Activated CD4-positive, alpha-beta T cell treated with anti-CD3 and anti-CD28 coated beads for 4 hours (primary cell): ENCODE data around the gene AGPS.
"Not testable (repeated sequence)": the region's sequence is repeated elsewhere in the genome, so short reads cannot be mapped to it uniquely, and the experiment has no call there.

Experiments used
- DNase-seq, 2 donors: peaks; one replicate each; pipeline ENCODE4 v3.0.0-alpha.2; 2020

The AGPS gene

DNA sequence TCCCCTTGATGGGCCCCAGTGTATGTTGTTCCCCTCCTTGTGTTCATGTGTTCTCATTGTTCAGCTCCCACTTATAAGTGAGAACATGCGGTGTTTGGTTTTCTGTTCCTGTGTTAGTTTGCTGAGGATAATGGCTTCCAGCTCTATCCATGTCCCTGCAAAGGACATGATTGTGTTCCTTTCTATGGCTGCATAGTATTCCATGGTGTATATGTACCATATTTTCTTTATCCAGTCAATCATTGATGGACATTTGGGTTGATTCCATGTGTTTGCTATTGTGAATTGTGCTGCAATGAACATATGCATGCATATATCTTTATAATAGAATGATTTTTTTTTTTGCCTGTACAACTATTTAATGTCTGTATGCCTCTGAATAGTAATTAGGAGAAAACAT, 31.5 kb downstream of the AGPS start:
- DNase-seq = not testable (repeated sequence)

DNA sequence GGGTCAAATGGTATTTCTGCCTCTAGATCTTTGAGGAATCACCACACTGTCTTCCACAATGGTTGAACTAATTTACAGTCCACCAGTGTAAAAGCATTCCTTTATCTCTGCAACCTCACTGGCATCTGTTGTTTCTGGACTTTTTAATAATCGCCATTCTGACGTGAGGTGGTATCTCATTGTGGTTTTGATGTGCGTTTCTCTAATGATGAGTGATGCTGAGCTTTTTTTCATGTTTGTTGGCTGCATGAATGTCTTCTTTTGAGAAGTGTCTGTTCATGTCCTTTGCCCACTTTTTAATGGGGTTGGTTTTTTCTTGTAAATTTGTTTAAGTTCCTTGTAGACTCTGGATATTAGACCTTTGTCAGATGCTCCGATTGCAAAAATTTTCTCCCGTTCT, 32.0 kb downstream of the AGPS start:
- DNase-seq = not testable (repeated sequence)

DNA sequence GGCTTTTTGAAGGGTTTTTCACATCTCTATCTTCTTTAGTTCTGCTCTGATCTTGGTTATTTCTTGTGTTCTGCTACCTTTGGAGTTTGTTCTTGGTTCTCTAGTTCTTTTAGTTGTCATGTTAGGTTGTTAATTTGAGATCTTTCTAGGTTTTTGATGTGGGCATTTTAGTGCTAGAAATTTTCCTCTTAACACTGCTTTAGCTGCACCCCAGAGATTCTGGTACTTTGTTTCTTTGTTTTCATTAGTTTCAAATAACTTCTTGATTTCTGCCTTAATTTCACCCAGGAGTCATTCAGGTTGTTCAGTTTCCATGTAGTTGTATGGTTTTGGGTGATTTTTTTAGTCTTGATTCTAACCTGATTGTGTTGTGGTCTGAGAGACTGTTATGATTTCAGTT, 34.7 kb downstream of the AGPS start:
- DNase-seq = no peak

DNA sequence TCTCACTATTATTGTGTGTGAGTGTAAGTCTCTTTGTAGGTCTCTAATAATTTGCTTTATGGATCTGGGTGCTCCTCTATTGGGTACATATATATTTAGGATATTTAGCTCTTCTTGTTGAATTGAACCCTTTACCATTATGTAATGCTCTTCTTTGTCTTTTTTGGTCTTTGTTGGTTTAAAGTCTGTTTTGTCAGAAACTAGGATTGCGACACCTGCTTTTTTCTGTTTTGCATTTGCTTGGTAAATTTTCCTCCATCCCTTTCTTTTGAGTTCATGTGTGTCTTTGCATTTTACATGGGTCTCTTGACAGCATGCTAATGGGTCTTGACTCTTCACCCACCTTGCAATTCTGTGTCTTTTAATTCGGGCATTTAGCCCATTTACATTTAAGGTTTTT, 35.4 kb downstream of the AGPS start:
- DNase-seq = not testable (repeated sequence)

DNA sequence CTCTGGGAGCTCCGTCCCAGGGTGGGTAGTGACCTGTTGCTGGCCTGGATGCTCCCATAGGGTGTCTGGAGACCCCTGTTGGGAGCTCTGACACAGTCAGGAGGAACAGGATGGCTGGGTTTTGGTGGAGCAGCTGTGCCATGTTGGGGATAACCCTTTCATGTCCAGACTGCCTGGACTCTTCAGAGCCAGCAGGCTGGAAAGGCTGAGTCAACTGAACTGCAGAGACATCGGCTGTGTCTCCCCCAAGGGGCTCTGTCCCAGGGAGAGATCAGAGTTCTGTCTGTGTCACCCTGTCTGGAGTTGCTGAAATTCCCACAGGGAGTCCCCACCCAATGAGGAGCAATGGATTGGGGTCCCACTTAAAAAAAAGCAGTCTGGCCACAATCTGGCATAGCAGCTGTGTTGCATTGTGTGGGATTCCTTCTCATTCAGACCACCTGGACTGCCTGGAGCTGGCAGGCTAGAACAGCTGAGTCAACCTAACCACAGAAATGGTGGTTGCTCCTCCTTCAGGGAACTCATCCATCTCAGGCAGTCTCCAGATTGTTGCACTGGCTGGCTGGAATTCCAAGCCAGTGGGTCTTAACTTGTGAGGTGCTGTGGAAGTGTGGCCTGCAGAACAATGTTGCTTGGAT, 37.2 kb downstream of the AGPS start:
- DNase-seq = no peak

DNA sequence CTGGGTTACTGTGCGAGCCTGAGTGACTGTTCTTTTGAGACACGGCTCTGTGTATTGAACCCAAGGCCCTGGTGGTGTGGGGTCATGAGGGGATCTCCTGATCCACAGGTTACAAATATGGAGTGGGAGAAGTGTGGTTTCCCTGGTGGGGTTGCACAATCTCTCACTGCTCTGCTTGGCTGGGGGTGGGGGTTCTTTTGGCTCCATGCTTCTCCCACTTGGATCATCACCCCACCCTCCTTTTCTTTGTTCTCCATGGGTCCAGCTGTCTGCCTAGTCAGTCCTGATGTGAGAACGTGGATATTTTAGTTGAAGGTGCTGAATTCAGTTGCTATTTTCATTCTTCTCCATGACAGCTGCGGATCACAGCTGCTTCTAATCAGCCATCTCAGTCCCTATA, 37.8 kb downstream of the AGPS start:
- DNase-seq = no peak

DNA sequence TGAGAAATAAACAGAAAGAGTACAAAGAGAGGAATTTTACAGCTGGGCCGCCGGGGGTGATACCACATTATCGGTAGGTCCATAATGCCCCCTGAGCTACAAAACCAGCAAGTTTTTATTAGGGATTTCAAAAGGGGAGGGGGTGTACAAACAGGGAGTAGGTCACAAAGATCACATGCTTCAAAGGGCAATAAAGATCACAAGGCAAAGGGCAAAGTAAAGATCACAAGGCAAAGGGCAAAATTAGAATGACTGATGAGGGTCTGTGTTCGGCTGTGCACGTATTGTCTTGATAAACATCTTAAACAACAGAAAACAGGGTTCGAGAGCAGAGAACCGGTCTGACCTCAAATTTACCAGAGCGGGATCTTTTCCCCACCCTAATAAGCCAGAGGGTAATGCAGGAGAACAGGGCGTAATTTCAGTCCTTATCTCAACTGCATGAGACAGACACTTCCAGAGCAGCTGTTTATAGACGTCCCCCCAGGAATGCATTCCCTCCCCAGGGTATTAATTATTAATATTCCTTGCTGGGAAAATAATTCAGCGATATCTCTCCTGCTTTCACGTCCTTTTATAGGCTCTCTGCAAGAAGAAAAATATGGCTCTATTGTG, 38.6 kb downstream of the AGPS start:
- DNase-seq = not testable (repeated sequence)

DNA sequence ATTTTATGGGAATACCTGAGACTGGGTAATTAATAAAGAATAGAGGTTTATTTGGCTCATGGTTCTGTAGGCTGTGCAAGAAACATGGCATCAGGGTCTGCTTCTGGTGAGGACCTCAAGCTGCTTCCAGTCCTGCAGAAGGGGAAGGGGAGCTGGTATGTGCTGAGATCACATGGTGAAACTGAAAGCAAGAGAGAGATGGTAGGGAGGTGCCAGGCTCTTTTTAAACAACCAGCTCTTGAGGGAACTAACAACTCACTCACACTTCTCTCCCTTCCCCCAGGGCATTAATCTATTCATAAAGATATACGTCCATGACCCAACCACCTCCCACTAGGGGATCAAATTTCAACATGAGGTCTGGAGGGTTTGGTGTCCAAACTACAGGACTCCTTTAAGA, 40.1 kb downstream of the AGPS start:
- DNase-seq = no peak

DNA sequence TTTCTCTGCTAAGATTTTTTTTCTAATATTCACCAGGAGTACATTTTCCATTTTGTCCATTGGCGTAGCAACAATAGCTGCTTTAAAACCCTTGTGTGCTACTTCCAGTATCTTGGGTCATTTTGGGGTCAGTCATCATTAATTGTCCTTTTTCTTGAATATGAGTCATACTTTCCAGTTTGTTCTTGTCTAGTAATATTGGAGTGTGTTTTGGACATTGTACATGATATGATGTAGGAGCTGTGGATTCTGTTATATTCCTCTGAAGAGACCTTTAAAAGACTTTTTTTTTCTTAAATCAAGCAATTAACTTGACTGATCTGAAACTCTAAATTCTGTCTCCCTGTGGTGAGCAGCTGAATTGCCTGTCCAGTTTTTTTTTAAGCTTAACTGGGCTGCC, 40.8 kb downstream of the AGPS start:
- no peak for DNase-seq

DNA sequence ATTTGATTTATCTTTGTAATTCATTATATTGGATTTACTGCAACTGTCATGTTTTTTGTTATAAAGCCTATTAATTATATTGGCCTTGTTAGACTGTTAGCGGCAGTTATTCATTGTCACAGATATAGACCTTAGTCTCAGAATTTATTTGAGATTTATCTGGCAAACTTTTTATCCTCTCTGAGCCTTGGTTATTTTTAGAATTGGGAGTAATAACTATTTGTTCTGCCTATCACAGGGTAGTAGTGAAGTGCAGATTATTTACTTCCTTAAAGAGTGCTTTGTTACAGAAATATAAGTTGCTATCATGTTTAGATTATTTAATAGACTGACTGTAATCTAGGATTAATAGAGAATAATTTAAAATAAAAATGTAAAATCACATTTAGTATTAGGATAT, 41.9 kb downstream of the AGPS start:
- DNase-seq = no peak

DNA sequence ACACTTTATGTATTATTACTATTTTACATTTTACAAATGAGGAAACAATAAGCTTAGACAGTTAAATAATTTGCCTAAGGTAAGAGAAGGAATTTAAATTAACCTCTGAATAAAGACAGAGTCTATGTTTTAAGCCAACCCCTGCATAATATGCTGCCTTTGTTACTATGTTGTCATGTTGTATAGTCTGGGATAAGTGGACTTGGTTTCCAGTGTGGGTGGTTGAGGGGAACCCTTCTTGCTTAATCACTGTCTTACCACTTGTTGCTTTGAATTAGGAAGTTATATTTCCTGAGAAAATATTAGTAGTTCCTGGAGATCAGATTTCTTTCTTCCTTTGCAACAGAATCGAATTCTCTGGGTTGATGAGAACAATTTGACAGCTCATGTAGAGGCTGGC, 52.6 kb downstream of the AGPS start:
- DNase-seq = no peak

DNA sequence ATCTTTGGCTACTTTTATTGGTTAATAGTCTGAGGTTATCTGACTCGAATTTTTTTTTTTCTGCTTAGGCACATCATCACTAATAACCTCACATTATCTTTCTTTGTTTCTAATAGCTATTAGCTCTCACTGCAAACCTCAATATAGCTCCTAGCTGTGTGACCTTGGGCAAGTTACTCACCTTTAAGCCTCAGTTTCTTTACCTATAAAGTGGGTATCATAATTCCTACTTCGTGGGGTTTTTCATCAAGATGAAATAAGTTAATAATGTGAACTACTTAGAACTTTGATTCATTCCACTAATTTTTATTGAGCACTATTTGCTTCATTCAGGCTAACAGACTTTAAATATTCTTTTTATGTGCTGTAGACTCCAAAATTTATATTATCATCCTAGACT, 55.5 kb downstream of the AGPS start:
- no peak for DNase-seq

DNA sequence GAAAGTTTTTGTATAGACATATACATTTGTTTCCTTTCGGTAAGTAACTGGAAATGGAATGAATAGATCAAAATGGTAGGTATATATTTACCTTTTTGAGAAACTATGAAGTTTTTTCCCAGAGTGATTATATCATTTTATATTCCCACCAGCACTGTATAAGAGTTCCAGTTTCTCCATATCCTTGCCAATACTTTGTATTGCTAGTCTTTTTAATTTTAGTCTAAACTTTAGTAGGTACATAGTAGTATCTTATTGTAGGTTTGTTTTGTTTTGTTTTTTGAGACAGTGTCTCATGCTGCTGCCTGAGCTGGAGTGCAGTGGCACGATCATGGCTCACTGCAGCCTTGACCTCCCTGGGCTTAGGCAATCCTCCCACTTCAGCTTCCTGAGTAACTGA, 56.6 kb downstream of the AGPS start:
- DNase-seq = no peak

DNA sequence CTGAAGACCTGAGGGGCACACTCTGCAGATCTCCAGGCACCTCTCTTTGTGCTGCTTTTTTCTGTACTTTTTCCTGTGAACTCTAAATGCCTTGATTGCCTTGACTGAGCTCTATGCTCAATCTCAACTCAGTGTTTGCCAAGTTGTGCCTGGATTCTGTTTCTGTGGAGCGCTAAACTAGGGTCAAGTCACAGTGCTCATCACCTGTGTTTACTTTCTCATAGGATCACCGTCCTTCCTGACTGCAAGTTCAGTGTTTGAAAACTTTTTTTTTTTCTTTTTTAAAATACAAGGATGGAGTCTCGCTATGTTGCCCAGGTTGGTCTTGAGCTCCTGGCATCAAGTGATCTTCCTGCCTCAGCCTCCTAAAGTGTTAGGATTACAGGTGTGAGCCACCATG, 62.6 kb downstream of the AGPS start:
- no peak for DNase-seq

DNA sequence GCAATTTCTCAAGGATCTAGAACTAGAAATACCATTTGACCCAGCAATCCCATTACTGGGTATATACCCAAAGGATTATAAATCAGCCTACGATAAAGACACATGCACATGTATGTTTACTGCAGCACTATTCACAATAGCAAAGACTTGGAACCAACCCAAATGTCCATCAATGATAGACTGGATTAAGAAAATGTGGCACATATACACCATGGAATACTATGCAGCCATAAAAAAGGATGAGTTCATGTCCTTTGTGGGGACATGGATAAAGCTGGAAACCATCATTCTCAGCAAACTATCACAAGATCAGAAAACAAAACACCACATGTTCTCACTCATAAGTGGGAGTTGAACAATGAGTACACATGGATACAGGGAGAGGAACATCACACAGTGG, 67.2 kb downstream of the AGPS start:
- DNase-seq = not testable (repeated sequence)

DNA sequence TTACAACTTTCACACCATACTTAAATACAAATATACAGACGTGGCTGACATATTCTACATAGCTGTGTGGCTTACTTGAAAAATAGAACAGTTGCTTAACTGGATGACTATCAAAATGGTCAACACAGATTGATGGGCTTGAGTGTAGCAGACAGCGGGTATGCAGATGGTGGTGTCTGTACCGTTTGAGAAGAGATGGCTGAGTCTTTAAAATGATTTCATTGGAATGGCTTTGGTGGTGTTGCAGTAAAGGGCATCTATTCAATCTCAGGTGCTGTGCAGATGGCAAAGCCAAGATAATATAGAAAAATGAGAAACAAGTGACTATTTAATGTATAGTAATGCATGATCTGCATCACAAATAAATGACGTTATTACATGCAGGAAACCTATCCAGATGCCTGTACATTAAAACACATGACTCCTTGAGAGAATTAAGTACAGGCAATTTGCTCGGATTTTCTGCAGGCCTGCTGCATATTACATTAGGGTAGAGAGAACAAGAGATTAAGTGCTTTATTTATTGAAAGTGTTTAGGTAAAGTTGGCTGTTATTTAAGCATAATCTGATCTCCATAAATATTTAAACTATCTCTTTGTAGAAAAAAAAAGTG, 68.5 kb downstream of the AGPS start:
- DNase-seq = no peak

DNA sequence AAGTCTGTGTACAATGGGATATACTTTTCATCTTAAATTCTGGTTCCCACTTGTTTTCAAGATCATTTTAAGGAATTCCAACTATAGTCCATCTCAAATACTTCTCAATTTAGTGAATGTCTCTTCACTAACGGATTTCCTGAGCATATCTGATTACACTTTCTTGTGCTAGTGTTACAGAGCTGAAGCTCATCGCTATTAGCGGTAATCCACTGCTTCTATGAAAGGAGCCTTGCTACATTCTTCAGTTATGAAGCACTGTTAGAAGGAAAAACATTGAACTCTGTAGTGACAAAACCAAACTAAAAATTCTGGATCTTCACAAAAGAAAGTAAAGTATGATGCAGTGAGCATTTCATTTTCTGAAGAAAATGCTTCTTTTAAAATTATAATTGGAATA, 72.0 kb downstream of the AGPS start:
- no peak for DNase-seq

DNA sequence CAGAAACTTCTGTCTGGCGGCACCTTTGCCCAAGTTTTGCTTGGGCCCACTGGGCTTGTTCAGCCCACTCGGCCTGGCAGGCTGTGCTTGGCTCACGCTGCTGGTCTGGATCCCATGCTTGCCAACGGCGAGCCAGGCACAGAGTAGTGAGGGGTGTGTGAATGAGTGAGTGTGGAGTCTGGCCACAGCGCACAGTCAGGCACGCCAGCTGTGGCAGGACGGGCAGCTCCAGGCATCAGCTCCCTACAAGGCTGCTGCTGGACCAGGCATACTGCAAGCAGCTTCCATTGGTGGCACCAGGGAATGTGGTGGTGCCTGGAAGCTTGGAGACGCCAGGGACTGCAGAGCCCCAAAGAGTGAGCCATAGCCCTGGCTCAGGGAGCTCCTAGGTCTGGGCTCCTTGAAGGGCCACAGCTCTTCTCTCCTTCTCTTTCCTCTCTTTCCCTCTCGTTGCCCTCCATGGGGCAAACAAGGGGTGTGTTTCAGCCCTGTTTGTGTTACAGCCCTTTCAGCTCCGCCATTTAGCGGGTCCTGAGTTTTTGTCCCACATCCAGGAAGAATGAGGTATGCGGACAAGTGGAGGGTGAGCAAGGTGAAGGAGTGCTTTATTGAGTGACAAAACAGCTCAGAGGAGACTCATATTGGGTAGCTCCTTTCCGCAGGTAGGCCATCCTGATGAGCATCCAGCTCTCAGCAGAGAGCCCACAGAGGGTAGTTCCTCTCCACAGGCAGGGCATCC, 73.0 kb downstream of the AGPS start:
- DNase-seq = no peak

DNA sequence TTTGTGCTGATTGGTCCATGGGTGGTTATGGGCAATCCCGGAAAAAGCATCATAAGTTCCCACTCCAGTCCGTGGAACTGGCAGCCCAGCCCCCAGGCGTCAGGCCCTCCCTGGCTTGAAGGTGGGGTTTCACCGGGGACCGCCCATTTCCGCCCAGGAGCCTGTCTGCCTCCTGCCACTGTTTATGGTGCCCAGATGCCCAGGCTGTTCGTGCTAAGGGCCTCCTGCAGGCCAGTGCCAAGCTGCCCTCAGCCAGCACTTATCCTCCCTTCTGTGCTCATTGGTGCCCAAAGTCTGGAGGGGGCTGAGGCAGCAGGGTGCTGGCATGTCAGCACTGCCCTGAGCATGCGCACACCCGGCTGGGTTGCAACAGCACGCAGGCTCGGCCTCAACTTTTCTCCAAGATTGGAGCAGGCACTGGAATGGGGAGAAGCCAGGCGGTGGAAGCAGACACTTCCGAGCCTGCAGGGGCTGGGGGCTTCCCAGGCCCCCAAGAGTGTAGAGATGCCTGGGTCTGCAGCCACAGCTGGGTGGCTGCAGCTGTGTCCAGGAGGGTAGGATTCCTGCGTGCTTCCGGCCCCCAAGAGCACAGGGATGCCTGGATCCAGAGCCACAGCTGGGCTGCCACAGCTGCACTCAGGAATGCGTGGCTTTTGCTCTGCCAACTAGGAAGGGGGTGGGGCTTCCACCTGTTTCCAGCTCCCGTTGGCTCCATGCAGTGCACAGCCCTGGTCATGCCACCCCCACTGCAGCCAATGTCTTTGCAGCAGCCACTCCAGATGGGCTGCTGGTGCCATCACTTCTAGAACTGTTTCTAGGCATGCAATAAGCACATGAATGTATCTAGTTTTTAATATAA, 74.0 kb downstream of the AGPS start:
- no peak for DNase-seq

DNA sequence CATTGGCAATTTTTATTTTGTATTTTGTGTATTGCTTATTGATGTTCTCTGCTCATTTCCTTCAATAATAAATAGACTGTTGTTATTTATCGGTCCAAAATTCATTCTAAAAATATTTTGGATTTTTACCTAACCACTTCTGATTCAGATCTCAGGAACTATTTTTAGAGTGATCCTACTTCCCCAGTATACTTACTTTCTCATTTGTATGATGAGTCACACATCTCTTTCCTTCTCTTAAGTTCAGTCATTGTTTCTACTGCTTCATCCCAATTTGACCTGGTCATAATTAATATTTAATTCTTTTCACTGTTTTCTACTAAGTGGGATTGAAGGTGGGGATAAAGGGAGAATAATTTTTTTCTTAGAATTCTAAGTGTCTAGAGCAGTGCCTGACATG, 75.1 kb downstream of the AGPS start:
- DNase-seq = no peak

DNA sequence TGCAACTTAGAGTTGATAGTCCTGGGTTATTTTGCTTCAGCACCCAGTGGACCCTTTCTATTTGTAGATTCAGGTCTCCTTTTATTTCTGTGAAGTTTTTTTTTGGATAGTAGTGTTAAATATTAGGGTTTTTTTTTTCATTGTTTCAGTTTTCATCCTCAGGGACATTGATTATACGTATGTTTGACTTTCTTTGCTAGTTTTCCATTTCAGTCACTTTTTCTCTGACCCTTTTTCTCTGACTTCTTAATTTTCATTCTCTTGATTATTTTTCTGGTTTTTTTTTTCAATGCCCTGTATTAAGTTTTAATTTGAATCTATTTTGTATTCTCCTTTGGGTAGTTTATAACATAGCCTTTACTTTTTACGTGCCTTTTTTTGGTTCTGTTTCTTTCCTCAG, 79.4 kb downstream of the AGPS start:
- no peak for DNase-seq

DNA sequence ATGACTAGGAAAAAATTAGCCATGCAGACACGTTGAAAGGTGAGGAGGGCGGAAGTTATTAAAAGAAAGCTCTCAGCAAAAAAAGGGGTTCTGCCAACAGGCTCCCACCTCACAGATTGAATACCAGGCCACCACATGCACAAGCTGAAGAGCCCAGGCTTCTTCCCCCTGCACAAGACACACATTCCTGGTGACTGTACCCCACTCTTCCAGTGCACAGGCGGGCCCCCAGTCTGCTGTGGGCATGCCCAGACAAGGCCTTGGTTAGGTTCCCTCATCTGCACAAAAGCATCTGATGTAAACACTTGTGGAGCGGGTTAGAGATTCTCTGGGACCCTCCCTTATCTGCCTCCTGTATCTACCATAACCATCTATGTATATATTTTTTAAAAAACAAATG, 81.7 kb downstream of the AGPS start:
- no peak for DNase-seq

DNA sequence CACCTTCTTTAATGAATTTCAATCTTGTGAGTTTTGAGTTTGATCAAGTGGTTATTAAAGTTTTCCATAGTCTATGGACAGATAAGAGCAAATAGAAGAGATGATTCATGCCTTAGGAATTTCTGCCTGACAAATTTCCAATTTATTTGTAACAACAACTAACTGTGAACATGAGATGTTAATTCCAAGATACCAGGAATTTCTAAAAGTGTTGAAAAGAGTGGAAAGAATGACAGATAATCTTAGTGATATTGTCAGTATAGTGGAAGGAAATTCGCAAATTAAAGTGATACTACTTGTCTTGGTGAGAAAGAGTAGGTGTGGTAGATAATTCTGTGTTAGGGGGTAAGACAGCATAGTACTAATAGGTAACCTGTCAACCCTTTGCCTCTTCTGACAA, 82.4 kb downstream of the AGPS start:
- no peak for DNase-seq
